ENCODE data around the gene KLHL3. TPM values are rescaled to one million over a fixed set of nuclear protein-coding genes. Genes with fewer than 3 reads are reported as not detected.

The KLHL3 gene
- polyA plus RNA-seq, 1 of the 3 experiments (the other 2 are of a cell fraction), result 3.8 TPM

DNA sequence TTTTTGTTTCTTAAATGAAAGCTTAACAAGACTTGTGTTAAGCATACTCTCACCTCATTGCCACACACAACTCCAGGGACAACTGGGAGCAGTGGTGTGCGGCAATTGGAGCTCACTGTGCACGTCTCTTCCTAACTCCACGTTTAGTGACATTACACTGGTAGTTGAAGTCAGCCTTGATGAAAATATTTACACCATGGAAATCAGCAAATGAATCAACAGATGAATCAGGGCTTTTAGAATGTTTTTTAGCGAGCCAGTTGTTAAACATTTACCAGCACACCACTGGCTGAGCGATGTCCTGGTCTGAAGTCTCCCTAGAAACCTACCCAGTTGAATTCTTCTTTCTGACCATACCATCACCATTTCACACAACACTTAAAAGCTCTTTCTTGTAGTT lies 67.3 kb downstream of the KLHL3 start (continued):
- TF ChIP-seq, protein P1, sequence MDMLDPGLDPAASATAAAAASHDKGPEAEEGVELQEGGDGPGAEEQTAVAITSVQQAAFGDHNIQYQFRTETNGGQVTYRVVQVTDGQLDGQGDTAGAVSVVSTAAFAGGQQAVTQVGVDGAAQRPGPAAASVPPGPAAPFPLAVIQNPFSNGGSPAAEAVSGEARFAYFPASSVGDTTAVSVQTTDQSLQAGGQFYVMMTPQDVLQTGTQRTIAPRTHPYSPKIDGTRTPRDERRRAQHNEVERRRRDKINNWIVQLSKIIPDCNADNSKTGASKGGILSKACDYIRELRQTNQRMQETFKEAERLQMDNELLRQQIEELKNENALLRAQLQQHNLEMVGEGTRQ (IDR thresholded peaks at IDR 0.05; ENCODE audit: borderline replicate concordance, low read depth, low read length), result no peak
- no peak for TF ChIP-seq MEF2A (IDR thresholded peaks at IDR 0.05; ENCODE audit: borderline replicate concordance, low read depth)
- no peak for TF ChIP-seq TAF1 (IDR thresholded peaks at IDR 0.05; ENCODE audit: borderline replicate concordance, low read depth, low read length)
- TF ChIP-seq, protein P2, sequence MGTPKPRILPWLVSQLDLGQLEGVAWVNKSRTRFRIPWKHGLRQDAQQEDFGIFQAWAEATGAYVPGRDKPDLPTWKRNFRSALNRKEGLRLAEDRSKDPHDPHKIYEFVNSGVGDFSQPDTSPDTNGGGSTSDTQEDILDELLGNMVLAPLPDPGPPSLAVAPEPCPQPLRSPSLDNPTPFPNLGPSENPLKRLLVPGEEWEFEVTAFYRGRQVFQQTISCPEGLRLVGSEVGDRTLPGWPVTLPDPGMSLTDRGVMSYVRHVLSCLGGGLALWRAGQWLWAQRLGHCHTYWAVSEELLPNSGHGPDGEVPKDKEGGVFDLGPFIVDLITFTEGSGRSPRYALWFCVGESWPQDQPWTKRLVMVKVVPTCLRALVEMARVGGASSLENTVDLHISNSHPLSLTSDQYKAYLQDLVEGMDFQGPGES (IDR thresholded peaks at IDR 0.05; ENCODE audit: low read depth, low read length), result no peak

DNA sequence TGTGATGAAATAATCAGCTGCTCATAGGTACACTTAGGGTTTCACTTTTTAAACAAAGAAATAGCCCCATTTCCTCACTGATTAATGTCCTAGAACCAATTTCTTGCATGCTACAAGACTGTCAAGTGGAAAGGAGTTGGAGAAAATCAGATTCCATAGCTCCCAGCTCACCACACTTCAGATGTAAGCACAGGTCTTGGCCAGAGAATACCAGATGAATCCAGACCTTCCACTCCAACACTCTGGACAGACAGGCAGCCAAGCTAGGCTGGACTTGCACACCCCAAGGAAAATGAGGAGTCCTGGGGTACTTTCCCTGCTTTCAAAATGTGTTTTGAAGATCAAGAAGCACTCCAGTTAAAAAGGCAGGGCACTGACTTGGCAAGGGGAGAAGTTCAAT lies 68.5 kb downstream of the KLHL3 start:
- Histone ChIP-seq H3K4me3 (ENCODE audit: low read depth in 2 of 2, low read length in 1 of 2) (no peak overlapping the region), H4K20me1 (ENCODE audit: insufficient read depth) (no peaks in the 10 kb centered on the region), H3K4me2 (no peak overlapping the region), H3K27me3 (ENCODE audit: insufficient read depth) (no peaks in the 10 kb centered on the region), H2AFZ (ENCODE audit: low read depth) (no peak overlapping the region), H3K27ac (ENCODE audit: low read depth in 2 of 2, low read length in 1 of 2) (no peak overlapping the region), H3K9me3 (no peaks in the 10 kb centered on the region), H3K36me3 (replicated peaks in 1 of 2; ENCODE audit: control insufficient read depth in 1 of 2, insufficient read depth in 2 of 2, low read length in 1 of 2) (no peaks in the 10 kb centered on the region), H3K9ac (no peak overlapping the region), H3K9me2 (no peaks in the 10 kb centered on the region), H3K79me2 (ENCODE audit: insufficient read depth) (no peaks in the 10 kb centered on the region), H3K4me1 (ENCODE audit: control insufficient read depth in 1 of 2, insufficient read depth in 2 of 2, low read depth in 1 of 2, low read length in 1 of 2) (no peaks in the 10 kb centered on the region; a peak in 1 of 4 replicates), H3F3A (replicated peaks; ENCODE audit: insufficient read depth) (no peaks in the 10 kb centered on the region)
- no peak for DNase-seq
- CTCF ChIA-PET, result interaction anchor here (3.5 to 4.8 kb wide), 2 partner anchors 69 to 75 kb away, joined by 12 to 22 read pairs; partner anchors contain the start of gene KLHL3
- POLR2A ChIA-PET, result no interaction called here
- no peak for TF ChIP-seq SMC3 (IDR thresholded peaks at IDR 0.05; ENCODE audit: low read depth, low read length)
- TF ChIP-seq MEF2A (IDR thresholded peaks at IDR 0.05; ENCODE audit: borderline replicate concordance, low read depth), result no peak
- TF ChIP-seq RFX5 (IDR thresholded peaks at IDR 0.05; ENCODE audit: low read length), result no peak
- TF ChIP-seq, protein P3, sequence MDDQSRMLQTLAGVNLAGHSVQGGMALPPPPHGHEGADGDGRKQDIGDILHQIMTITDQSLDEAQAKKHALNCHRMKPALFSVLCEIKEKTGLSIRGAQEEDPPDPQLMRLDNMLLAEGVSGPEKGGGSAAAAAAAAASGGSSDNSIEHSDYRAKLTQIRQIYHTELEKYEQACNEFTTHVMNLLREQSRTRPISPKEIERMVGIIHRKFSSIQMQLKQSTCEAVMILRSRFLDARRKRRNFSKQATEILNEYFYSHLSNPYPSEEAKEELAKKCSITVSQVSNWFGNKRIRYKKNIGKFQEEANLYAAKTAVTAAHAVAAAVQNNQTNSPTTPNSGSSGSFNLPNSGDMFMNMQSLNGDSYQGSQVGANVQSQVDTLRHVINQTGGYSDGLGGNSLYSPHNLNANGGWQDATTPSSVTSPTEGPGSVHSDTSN (IDR thresholded peaks at IDR 0.05), result no peak
- TF ChIP-seq ELF1 (IDR thresholded peaks at IDR 0.05), result no peak
- TF ChIP-seq, protein P4, sequence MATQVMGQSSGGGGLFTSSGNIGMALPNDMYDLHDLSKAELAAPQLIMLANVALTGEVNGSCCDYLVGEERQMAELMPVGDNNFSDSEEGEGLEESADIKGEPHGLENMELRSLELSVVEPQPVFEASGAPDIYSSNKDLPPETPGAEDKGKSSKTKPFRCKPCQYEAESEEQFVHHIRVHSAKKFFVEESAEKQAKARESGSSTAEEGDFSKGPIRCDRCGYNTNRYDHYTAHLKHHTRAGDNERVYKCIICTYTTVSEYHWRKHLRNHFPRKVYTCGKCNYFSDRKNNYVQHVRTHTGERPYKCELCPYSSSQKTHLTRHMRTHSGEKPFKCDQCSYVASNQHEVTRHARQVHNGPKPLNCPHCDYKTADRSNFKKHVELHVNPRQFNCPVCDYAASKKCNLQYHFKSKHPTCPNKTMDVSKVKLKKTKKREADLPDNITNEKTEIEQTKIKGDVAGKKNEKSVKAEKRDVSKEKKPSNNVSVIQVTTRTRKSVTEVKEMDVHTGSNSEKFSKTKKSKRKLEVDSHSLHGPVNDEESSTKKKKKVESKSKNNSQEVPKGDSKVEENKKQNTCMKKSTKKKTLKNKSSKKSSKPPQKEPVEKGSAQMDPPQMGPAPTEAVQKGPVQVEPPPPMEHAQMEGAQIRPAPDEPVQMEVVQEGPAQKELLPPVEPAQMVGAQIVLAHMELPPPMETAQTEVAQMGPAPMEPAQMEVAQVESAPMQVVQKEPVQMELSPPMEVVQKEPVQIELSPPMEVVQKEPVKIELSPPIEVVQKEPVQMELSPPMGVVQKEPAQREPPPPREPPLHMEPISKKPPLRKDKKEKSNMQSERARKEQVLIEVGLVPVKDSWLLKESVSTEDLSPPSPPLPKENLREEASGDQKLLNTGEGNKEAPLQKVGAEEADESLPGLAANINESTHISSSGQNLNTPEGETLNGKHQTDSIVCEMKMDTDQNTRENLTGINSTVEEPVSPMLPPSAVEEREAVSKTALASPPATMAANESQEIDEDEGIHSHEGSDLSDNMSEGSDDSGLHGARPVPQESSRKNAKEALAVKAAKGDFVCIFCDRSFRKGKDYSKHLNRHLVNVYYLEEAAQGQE (IDR thresholded peaks at IDR 0.05; ENCODE audit: low read depth, low read length), result no peak
- TF ChIP-seq YY1 (IDR thresholded peaks at IDR 0.05; ENCODE audit: low read depth), result no peak
- TF ChIP-seq TAF1 (IDR thresholded peaks at IDR 0.05; ENCODE audit: borderline replicate concordance, low read depth, low read length), result no peak
- no peak for TF ChIP-seq TCF12 (IDR thresholded peaks at IDR 0.05)
- no peak for TF ChIP-seq TEAD4 (IDR thresholded peaks at IDR 0.05; ENCODE audit: borderline replicate concordance, insufficient read depth)
- no peak for TF ChIP-seq POLR2AphosphoS5 (IDR thresholded peaks at IDR 0.05; ENCODE audit: low read depth, low read length)
- TF ChIP-seq RCOR1 (IDR thresholded peaks at IDR 0.05; ENCODE audit: low read length), result no peak
- no peak for TF ChIP-seq CHD2 (IDR thresholded peaks at IDR 0.05; ENCODE audit: low read length, partially characterized antibody)
- no peak for TF ChIP-seq EP300 (IDR thresholded peaks at IDR 0.05; ENCODE audit: borderline replicate concordance in 1 of 2, low read depth in 1 of 2, low read length in 1 of 2)
- no peak for TF ChIP-seq SIN3A (IDR thresholded peaks at IDR 0.05; ENCODE audit: borderline replicate concordance, low read depth, low read length)
- TF ChIP-seq, protein P1 (IDR thresholded peaks at IDR 0.05; ENCODE audit: borderline replicate concordance, low read depth, low read length), result no peak
- TF ChIP-seq, protein P5, sequence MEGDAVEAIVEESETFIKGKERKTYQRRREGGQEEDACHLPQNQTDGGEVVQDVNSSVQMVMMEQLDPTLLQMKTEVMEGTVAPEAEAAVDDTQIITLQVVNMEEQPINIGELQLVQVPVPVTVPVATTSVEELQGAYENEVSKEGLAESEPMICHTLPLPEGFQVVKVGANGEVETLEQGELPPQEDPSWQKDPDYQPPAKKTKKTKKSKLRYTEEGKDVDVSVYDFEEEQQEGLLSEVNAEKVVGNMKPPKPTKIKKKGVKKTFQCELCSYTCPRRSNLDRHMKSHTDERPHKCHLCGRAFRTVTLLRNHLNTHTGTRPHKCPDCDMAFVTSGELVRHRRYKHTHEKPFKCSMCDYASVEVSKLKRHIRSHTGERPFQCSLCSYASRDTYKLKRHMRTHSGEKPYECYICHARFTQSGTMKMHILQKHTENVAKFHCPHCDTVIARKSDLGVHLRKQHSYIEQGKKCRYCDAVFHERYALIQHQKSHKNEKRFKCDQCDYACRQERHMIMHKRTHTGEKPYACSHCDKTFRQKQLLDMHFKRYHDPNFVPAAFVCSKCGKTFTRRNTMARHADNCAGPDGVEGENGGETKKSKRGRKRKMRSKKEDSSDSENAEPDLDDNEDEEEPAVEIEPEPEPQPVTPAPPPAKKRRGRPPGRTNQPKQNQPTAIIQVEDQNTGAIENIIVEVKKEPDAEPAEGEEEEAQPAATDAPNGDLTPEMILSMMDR (IDR thresholded peaks at IDR 0.05), result no peak
- TF ChIP-seq, protein P6, sequence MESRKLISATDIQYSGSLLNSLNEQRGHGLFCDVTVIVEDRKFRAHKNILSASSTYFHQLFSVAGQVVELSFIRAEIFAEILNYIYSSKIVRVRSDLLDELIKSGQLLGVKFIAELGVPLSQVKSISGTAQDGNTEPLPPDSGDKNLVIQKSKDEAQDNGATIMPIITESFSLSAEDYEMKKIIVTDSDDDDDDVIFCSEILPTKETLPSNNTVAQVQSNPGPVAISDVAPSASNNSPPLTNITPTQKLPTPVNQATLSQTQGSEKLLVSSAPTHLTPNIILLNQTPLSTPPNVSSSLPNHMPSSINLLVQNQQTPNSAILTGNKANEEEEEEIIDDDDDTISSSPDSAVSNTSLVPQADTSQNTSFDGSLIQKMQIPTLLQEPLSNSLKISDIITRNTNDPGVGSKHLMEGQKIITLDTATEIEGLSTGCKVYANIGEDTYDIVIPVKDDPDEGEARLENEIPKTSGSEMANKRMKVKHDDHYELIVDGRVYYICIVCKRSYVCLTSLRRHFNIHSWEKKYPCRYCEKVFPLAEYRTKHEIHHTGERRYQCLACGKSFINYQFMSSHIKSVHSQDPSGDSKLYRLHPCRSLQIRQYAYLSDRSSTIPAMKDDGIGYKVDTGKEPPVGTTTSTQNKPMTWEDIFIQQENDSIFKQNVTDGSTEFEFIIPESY (IDR thresholded peaks at IDR 0.05; ENCODE audit: borderline replicate concordance, low read depth), result no peak
